HUDEP-2 (cell line): ENCODE results near the gene RSL24D1.

Experiments used
- DNase-seq, 76 experiments: peaks; one replicate each; lab custom pipeline; 2025; ENCODE audit not compliant: unreplicated experiment in 76 of 76; lab: John Stamatoyannopoulos, UW

The RSL24D1 gene

GRCh38 chr15:55196458-55197361 lies at the start of gene RSL24D1:
Gene RSL24D1, minus strand, starts transcription at chr15:55196941. Its CDS starts 51 bp downstream, at chr15:55196890.
- peak; percentile 19 to 98 (median 93) for DNase-seq

GRCh38 chr15:55245059-55245458 lies 48.3 kb upstream of the RSL24D1 start:
- no peak for DNase-seq

GRCh38 chr15:55241891-55242290 lies 45.1 kb upstream of the RSL24D1 start:
- no peak for DNase-seq

GRCh38 chr15:55241186-55241585 lies 44.4 kb upstream of the RSL24D1 start:
- peak in 4 of 76 experiments; percentile 15 to 29 (median 24) for DNase-seq

GRCh38 chr15:55240125-55240760 lies 43.5 kb upstream of the RSL24D1 start:
- DNase-seq = no peak

GRCh38 chr15:55239440-55240124 lies 42.8 kb upstream of the RSL24D1 start:
- DNase-seq = peak in 26 of 76 experiments; percentile 3 to 64 (median 34)

- DNase-seq = no peak
These were observed 42.1 kb upstream of the RSL24D1 start for GRCh38 chr15:55238877-55239276.

- peak in 36 of 76 experiments; percentile 3 to 82 (median 48) for DNase-seq
These were observed 40.7 kb upstream of the RSL24D1 start for GRCh38 chr15:55237219-55238130.

GRCh38 chr15:55235546-55236036 lies 38.9 kb upstream of the RSL24D1 start:
- no peak for DNase-seq

GRCh38 chr15:55234800-55235104 lies 38.0 kb upstream of the RSL24D1 start:
- no peak for DNase-seq

GRCh38 chr15:55234104-55234799 lies 37.5 kb upstream of the RSL24D1 start:
- no peak for DNase-seq

- DNase-seq = no peak
These were observed 34.7 kb upstream of the RSL24D1 start for GRCh38 chr15:55231455-55231854.

- DNase-seq = no peak
These were observed 34.2 kb upstream of the RSL24D1 start for GRCh38 chr15:55230953-55231352.

- no peak for DNase-seq
These were observed 33.4 kb upstream of the RSL24D1 start for GRCh38 chr15:55230051-55230670.

GRCh38 chr15:55226127-55226526 lies 29.4 kb upstream of the RSL24D1 start:
- no peak for DNase-seq

- DNase-seq = no peak
These were observed 28.2 kb upstream of the RSL24D1 start for GRCh38 chr15:55224892-55225291.

GRCh38 chr15:55222588-55222987 lies 25.8 kb upstream of the RSL24D1 start:
- no peak for DNase-seq

- DNase-seq = peak in 2 of 76 experiments; percentile 6 to 12
These were observed 24.6 kb upstream of the RSL24D1 start for GRCh38 chr15:55221090-55222011.
